GM12878 (cell line): Measurements from ENCODE around the gene PRTFDC1. TPM values are rescaled to one million over a fixed set of nuclear protein-coding genes. Genes with fewer than 3 reads are reported as not detected.

Source experiments
- BMI1 ChIP-seq: fragments of 450-650 bp; IDR thresholded peaks from 2 replicates; pipeline ENCODE4 v1.6.1; 2016; ENCODE audit warnings: mild to moderate bottlenecking, moderate library complexity, borderline replicate concordance
- CBX5 ChIP-seq: sonication (generic); IDR thresholded peaks from 2 replicates; pipeline ENCODE4 v1.6.1; 2016; ENCODE audit warnings: low read depth, moderate library complexity, mild to moderate bottlenecking, inconsistent platforms
- CEBPZ ChIP-seq: fragments of 150-350 bp; IDR thresholded peaks from 2 replicates; pipeline ENCODE4 v1.6.1; 2016; ENCODE audit warnings: low read depth, low read length
- CHD1 ChIP-seq: IDR thresholded peaks from 2 replicates; pipeline ENCODE4 v1.6.1; 2012; ENCODE audit warnings: low read depth, low read length, improper control_type of control experiment
- DPF2 ChIP-seq: fragments of 450-650 bp; IDR thresholded peaks from 2 replicates; pipeline ENCODE4 v1.6.1; 2017; ENCODE audit warnings: mild to moderate bottlenecking
- ESRRA ChIP-seq: IDR thresholded peaks from 2 replicates; pipeline ENCODE4 v1.6.1; 2012; ENCODE audit warnings: mild to moderate bottlenecking, low read length, improper control_type of control experiment
- FOXK2 ChIP-seq: fragments of 450-650 bp; IDR thresholded peaks from 2 replicates; pipeline ENCODE4 v1.6.1; 2017; ENCODE audit warnings: mild to moderate bottlenecking, moderate library complexity
- GABPA ChIP-seq: IDR thresholded peaks from 2 replicates; pipeline ENCODE4 v1.6.1; 2014; ENCODE audit warnings: antibody characterized with exemption, low read depth, mild to moderate bottlenecking, inconsistent platforms
- HDAC2 ChIP-seq: fragments of 200-600 bp; sonication (generic); IDR thresholded peaks from 2 replicates; pipeline ENCODE4 v1.6.1; 2017
- IRF4 ChIP-seq: IDR thresholded peaks from 2 replicates; pipeline ENCODE4 v1.6.1; 2011; ENCODE audit warnings: low read depth, low read length
- MLLT1 ChIP-seq: fragments of 450-650 bp; IDR thresholded peaks from 2 replicates; pipeline ENCODE4 v1.6.1; 2016; ENCODE audit warnings: mild to moderate bottlenecking
- NFIC ChIP-seq: IDR thresholded peaks from 2 replicates; pipeline ENCODE4 v1.6.1; 2012; ENCODE audit warnings: low read depth, mild to moderate bottlenecking, inconsistent platforms, low read length, moderate library complexity
- NFXL1 ChIP-seq: fragments of 450-650 bp; IDR thresholded peaks from 2 replicates; pipeline ENCODE4 v1.6.1; 2017; ENCODE audit warnings: antibody characterized with exemption, mild to moderate bottlenecking, borderline replicate concordance
- POLR2AphosphoS2 ChIP-seq: IDR thresholded peaks from 2 replicates; pipeline ENCODE4 v1.6.1; 2011; ENCODE audit warnings: low read depth, mild to moderate bottlenecking, low read length, improper control_type of control experiment, moderate library complexity
- RBBP5 ChIP-seq: fragments of 200-600 bp; sonication (generic); conservative IDR thresholded peaks from 2 replicates; pipeline ENCODE4 v1.6.1; 2016
- RFX5 ChIP-seq: IDR thresholded peaks from 2 replicates; pipeline ENCODE4 v1.6.1; 2011; ENCODE audit warnings: low read depth, low read length, improper control_type of control experiment
- RUNX3 ChIP-seq: IDR thresholded peaks from 2 replicates; pipeline ENCODE4 v1.6.1; 2012; ENCODE audit warnings: low read length, inconsistent platforms
- SKIL ChIP-seq: fragments of 450-650 bp; IDR thresholded peaks from 2 replicates; pipeline ENCODE4 v1.6.1; 2017; ENCODE audit warnings: mild to moderate bottlenecking, low read depth, inconsistent platforms; ENCODE audit not compliant: poor library complexity, severe bottlenecking
- SMC3 ChIP-seq: IDR thresholded peaks from 2 replicates; pipeline ENCODE4 v1.6.1; 2011; ENCODE audit warnings: low read length, improper control_type of control experiment, borderline replicate concordance
- SREBF1 ChIP-seq: IDR thresholded peaks from 2 replicates; pipeline ENCODE4 v1.6.1; 2012; ENCODE audit warnings: mild to moderate bottlenecking, low read length
- TBL1XR1 ChIP-seq: IDR thresholded peaks from 2 replicates; pipeline ENCODE4 v1.6.1; 2012; ENCODE audit warnings: low read depth, low read length, improper control_type of control experiment
- TCF3 ChIP-seq: IDR thresholded peaks from 2 replicates; pipeline ENCODE4 v1.6.1; 2012; ENCODE audit warnings: low read depth, mild to moderate bottlenecking, low read length, borderline replicate concordance; ENCODE audit not compliant: insufficient read depth
- ZNF207 ChIP-seq: fragments of 450-650 bp; IDR thresholded peaks from 2 replicates; pipeline ENCODE4 v1.6.1; 2014; ENCODE audit warnings: antibody characterized with exemption, mild to moderate bottlenecking, borderline replicate concordance
- ZNF217 ChIP-seq: fragments of 450-650 bp; IDR thresholded peaks from 2 replicates; pipeline ENCODE4 v1.6.1; 2017; ENCODE audit warnings: antibody characterized with exemption, mild to moderate bottlenecking
- ZNF24 ChIP-seq: fragments of 450-650 bp; IDR thresholded peaks from 2 replicates; pipeline ENCODE4 v1.6.1; 2017; ENCODE audit warnings: antibody characterized with exemption, mild to moderate bottlenecking
- ZNF274 ChIP-seq: IDR thresholded peaks from one replicate; pipeline ENCODE4 v1.8.0; 2011; ENCODE audit not compliant: insufficient read length, insufficient read depth
- polyA plus RNA-seq, 11 experiments: library from polyadenylated mRNA; depleted of rRNA in 4 of 11; unstranded in 6 of 11; stranded (reverse) in 5 of 11; fragments of >200 nt; fragmentation: Nextera tagmentation in 4 of 11; fragmentation: Illumina TruSeq in 1 of 11; extraction: Ambion mirVana in 4 of 11; extraction: Trizol in 1 of 11; gene quantifications; 1 replicate in 1 of 11; 2 replicates in 10 of 11; pipeline versions ENCODE4 v1.2.1 to v1.2.3, GENCODE V29; 2011 to 2016; ENCODE audit warnings: inconsistent platforms in 2 of 11, missing spikeins in 2 of 11, low read depth in 1 of 11
- total RNA-seq, 4 experiments: library from RNA; depleted of rRNA in 3 of 4; stranded (reverse); fragments of >200 nt in 3 of 4; fragmentation: Illumina TruSeq in 1 of 4; extraction: Trizol in 1 of 4; gene quantifications; 2 replicates each; pipeline versions ENCODE4 v1.2.1 to v1.2.3, GENCODE V29; 2013 to 2021

PRTFDC1 gene
- total and polyA plus RNA-seq, 10 of the 15 experiments (the other 5 are each of a cell fraction or from before 2014, with no cell fraction given) = 5.5 to 17.3 (median 11.3) TPM

- TF ChIP-seq CEBPZ = no peak
- peak; percentile 86 for TF ChIP-seq ZNF217
- peak; percentile 91 for TF ChIP-seq NFIC
- TF ChIP-seq FOXK2 = no peak
- TF ChIP-seq NFXL1 = no peak
- peak; percentile 6; the same call in 1 of the 2 replicates for TF ChIP-seq SMC3
- TF ChIP-seq DPF2 = peak; percentile 97
- TF ChIP-seq CBX5 = peak; percentile 82; the same call in 1 of the 2 replicates
- TF ChIP-seq GABPA = no peak
- TF ChIP-seq TBL1XR1 = peak; percentile 36; the same call in 1 of the 2 replicates
- peak; percentile 73; the same call in 1 of the 2 replicates for TF ChIP-seq ZNF207
- TF ChIP-seq RBBP5 = peak; percentile 89; the same call in 1 of the 2 replicates
- peak; percentile 90 for TF ChIP-seq RUNX3
- TF ChIP-seq SREBF1 = no peak
- no peak for TF ChIP-seq HDAC2
- peak; percentile 70 for TF ChIP-seq TCF3
- TF ChIP-seq ZNF274 = no peak
- TF ChIP-seq SKIL = peak; percentile 95
- TF ChIP-seq POLR2AphosphoS2 = no peak
- TF ChIP-seq CHD1 = no peak
- peak; percentile 78 for TF ChIP-seq IRF4
- no peak for TF ChIP-seq ESRRA
- peak; percentile 22; the same call in 1 of the 2 replicates for TF ChIP-seq MLLT1
- TF ChIP-seq BMI1 = peak; percentile 78
- TF ChIP-seq ZNF24 = no peak
- no peak for TF ChIP-seq RFX5
Measured at GRCh38 chr10:24900888-24901685, 51.3 kb downstream of the PRTFDC1 start (continued).
